CD4-positive, alpha-beta T cell treated with Interleukin-10 for 1 hour (primary cell): ENCODE data around the gene ANKRD7.

ENCODE experiments used
- DNase-seq: peaks from one replicate; pipeline ENCODE4 v3.0.0-alpha.2; 2020

Gene ANKRD7, protein sequence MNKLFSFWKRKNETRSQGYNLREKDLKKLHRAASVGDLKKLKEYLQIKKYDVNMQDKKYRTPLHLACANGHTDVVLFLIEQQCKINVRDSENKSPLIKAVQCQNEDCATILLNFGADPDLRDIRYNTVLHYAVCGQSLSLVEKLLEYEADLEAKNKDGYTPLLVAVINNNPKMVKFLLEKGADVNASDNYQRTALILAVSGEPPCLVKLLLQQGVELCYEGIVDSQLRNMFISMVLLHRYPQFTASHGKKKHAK

DNA sequence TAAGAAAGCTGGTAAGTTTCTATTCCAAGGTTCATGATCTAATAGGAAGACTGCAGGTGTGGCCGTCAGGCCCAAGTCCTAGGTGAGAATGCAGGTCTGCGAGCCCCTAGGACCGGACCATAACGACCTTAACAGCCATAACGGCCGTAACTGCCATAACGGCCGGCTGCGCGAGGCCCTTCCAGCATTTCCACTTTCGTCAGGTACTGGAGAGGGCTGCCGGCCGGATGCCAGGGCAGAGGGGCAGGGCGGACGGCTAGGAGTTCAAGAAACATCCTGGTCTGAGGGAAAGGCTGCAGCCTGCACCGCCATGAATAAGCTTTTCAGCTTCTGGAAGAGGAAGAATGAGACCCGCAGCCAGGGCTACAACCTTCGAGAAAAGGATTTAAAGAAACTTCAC is at the start of gene ANKRD7:
ANKRD7 (plus strand) TSS at position 184 of the 400 bp plus-strand sequence; CDS start at position 311, 127 bp downstream.
- no peak for DNase-seq

DNA sequence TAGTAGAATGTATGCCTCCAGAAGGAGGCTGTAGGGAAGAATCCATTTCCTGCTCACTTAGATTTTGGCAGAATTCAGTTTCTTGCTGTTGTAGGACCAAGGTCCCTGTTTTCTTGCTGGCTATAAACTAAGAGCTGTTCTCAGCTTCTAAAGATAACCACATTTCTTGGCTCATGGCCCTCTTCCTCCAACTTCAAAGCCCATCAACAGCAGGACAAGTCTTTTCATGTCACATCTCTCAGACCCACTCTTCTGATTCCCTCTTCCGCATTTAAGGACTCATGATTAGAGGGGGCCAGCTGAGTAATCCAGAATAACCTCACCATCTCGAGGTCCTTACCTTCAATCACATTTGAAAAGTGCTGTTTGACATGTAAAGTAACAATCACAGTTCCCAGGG is 48.8 kb upstream of the ANKRD7 start:
- no peak for DNase-seq

DNA sequence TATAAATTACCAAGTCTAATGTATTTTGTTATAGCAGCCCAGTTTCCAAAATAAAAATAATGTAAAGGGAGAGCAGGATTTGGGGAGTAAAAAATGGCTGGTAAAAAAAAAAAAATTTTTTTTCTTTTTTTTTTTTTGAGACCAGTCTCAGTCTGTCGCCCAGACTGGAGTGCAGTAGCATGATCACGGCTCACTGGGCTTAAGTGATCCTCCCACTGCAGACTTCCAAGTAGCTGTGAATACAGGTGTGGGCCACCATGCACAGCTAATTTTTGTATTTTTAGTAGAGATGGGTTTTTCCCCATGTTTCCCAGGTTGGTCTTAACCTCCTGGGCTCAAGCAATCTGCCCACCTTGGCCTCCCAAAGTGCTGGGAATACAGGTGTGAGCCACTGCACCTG is 45.3 kb upstream of the ANKRD7 start:
- no peak for DNase-seq

DNA sequence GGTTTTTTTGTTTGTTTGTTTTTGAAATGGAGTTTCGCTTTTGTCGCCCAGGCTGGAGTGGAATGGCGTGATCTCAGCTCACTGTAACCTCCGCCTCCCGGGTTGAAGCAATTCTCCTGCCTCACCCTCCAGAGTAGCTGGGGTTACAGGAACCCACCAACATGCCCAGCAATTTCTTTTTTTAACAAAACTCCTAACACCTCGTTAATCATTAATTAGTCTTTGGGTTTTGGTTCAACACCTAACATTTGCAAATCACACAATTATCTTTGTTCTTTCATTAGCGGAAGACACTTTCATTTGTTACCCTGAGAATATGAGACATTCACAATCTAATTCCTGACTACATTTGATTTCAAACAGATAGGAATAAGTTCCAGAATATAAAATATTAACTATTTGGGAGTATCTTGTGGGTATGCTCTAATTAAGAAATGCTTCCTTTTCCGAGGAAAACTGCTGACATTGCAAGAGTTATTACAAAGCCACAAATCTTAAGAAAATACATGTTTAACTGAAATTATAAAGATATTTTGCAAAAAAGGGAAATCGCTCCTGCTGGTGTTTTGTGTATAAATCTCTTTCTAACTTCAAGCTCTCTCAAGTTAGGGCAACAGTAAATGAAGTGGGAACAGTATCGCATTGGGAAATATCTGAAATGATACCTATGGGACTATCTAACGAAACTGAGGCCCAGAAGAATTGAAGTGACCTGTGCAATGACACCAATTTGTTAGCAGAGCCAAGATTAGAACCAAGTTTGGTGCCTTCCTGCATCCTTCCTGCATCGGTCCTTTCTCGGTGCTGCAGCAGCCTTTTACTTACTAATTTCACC is 41.7 kb upstream of the ANKRD7 start:
- DNase-seq: no peak

DNA sequence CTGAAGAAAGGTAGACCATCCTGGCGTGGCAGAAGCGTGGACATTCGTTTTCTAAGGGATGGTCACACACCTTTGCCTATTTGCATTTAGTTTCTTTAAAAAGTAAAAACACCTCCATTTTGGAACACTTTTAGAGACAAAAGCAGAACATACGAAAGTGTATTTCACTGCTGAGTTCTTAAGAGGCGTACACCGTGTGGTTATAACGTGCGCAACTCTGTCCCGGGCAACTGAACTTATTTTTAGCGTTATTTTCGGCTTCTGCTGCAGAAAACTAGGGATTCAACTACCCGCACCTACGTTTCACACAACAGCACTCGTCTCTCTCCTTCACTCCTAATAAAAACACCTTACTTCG is 41.1 kb upstream of the ANKRD7 start:
- no peak for DNase-seq

DNA sequence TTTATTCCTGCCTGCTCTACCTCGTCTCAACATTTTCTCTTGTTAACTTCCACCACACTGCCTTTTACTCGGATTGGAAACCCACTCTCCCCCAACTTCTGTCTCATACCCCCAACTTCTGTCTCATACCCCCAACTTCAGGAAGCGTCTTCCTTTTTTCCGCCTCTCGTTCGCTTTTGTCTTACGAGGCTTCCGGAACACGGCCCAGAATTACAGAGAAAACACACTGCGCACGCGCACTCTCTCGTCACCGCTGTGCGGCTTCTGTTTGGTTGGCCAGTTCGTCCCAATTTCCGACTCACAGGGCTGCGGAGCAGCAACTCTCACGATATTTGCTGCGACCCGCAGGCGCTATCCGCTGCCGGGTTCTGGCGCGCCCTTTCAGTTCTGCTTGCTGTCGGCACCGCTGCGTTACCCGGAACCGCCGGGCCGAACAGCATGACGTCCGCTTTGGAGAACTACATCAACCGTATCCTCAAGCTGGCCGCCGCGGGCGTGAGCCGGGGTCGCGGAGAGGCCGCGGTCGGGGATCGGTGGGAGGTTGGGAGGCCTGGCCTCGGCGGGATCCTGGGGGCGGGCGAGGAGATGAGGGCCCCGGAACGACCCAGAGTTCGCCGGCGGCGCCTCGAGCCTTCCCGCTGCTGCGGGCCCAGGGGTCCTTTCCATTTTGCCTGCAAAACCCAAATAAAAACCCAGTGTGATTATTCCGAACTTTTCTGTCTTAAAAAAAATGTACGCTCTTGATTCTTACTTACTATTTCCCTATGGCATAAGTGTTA is 40.5 kb upstream of the ANKRD7 start, which contains the start of gene LSM8:
LSM8 (plus strand) TSS at position 379 of the 779 bp plus-strand sequence; CDS start at position 439, 60 bp downstream.
- DNase-seq: peak; percentile 98

DNA sequence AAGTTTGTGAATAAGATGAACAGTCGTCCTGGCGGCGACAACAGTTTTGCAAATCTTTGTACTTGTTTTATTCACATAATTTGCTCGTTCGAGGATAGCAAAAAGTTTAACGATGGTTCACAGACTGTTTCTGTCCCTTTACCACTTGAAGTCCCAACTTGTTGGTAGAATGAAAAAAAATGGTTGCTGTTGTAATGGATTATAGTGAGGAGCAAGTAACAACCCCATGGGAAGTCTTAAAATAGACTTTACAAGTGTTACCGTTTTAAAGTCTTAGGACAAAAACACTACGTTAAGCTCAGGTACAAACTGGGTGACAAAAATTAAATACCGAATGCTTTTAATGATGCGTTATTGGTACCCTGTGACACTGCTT is 40.0 kb upstream of the ANKRD7 start:
- no peak for DNase-seq

DNA sequence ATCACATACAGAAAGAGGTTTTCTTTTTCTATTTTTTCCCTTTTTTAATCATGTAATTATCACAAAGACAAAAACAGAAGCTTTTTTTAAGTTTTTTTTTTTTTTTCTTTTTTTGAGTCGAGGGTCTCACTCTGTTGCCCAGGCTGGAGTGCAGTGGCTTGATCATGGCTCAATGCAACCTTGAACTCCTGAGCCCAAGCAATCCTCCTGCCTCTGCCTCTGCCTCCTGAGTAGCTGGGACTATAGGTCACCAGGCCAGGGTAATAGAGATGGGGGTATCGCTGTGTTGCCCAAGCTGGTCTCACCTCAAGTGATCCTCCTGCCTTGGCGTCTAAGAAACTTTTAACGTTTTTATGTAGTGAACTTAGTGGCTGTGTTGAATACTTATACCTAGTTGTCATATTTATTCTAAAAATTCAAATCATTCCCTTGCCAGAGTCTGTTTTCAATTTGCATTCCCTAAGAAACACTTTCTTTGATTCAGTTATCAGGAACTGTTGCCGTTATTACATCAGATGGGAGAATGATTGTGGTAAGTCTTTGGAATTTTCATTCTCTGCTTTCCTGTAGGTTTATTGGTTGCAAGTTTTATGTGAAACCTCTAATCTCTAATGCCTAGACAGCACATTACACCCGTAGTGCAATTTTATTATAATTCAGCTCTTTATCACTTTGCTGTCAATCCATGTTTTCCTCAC is 39.2 kb upstream of the ANKRD7 start:
- no peak for DNase-seq

DNA sequence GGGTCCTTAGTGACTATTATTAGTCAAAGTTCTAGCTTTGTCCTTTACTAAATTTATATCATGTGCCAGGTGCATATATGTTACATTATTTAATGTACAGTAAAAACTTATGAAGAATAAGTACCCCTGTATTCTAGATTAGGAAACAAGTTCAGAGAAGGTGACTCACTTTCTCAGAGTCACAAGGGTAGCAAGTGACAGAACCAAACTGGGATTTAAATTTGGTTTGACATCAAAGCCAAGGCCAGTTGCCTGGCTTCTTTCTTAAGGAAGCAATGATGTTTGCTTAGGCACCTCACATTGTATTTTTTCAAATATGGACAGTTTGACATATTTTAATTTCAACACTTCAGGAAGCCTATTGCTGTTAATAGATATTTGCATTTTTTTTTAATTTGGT is 38.0 kb upstream of the ANKRD7 start:
- DNase-seq: no peak

DNA sequence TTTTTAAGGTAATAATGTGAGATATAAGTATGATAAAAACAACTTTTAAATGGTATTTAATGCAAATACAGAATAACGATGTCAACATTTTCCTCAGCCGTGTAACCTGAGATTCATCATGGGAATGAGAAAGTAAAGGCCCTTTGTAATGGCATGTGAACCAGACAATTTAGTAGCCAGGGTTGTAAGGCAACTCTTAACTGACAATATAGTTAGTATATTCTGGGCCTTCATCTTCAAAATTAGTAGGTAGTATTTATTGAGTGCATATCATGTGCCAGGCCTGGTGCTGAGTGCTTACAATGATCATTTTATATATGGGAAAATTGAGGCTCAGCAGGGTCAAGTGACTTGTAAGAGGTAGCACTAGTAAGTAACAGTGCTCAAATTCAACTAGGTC is 29.9 kb upstream of the ANKRD7 start:
- no peak for DNase-seq

DNA sequence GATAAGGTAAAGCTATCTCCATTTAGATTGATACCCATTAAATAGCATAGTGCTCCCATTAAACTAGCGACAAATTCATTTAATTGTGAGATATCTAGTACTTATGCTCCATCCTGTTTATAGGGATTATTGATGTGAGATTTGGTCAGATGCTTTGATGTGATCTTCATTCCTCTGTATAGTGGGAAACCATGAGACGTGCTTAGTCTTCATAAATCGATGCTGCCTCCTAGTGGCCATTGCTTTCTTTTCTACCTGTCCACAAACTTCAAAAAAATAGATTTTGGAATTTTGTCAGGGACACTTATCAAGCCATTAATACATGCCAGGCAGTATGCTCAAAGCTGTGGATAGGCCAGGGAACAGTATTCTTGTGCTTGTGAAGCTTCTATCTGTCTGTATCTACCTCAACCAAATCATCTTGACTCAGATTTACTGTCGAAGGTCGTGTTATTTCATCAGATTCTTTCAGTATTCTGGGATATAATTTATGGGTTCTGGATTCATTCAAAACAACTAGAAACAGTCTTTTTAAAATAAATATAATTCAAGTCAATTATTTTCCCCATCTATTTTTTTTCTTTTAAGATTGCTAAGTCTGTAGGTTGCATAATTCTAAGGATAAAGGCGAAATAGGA is 28.5 kb upstream of the ANKRD7 start:
- peak; percentile 67 for DNase-seq

DNA sequence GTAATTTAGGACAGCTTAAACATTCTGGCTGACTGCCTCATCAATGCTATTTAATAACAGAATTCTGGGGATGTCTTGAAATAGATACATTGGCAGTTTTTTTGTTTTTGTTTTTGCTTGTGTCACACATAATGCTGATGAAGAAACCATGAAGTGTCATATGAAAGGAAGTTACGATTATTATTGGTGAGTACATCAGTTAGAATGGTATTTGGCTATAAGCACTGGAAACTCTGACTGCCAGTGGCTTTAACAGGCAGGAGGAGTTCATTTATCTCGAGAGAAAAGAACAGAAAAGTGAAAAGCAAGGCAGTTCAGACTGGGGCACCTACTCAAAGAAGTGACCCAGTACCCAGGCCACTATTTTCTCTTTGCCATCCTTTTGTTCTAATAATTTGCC is 22.4 kb upstream of the ANKRD7 start:
- DNase-seq: no peak

DNA sequence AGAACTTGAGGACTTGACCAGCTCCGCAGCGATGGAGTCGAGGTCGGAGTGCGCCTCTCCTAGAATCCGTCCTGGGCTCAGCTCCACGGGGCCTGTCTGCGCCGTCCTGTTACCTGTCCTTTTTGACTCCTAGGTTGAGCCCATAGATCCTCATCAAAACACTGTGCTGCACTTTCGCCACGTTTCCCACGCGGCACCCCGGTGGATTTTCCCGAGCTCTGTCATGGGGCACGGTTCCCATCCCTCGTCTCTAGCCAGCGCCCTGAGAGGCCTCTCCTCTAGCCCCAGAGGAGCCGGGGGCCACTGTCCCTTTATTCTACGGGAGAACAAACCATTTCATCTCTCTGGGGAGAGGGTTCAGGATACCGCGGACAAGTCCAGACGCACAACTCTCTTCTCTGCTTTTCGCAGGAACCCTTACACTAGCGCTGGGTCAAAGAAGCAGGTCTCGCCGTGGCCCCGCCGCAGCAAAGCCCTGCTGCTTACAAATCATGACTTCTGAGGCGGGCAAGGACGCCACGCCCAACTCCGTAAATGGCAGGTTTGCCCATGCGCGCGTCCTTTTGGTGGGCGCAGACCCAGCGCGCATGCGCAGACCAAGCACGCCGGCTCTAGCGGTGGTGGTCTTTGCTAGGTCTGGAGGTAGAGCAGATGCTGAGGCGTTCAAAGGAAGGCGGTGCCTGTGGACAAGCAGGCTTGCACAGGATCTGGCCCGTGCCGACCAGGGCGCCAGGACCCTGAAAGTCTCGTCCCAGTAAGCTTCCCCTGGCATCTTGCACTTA is 10.3 kb upstream of the ANKRD7 start:
- peak; percentile 78 for DNase-seq

DNA sequence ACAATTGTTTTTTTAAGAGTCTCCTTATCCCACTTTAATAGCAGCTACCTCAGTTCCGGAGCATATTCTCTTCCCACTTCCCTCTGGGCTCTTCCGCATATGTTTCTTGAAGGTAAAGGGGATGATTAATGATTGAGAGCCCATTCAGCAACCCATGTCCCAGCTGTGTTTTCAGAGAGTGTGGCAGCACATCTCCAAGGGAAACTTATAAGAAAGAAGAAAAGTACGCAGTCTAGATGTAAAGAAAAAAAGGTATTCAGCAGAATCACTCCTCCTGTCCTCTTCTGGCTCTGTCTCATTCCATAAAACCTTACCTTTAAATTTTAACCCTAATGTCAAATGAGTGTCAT is 9.7 kb upstream of the ANKRD7 start:
- no peak for DNase-seq

DNA sequence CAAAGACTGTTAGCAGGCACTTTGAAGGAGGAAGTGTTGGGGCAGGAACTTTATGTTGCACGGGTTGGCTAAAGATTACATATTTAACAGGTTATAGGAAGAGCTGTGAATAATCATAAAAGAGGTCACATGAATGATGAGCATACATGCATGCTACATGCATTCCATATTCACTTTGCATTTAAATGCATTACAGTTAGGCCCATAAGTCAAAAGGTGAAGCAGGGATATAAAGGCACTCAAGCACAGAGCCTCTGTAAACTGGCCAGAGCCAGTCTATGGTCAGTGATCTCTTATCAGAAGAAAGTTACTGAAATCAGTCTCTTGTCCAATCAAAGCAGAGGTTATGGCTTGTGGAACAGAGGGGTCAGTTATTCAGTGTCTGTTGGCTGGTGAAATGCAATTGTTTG is 7.3 kb upstream of the ANKRD7 start:
- no peak for DNase-seq

DNA sequence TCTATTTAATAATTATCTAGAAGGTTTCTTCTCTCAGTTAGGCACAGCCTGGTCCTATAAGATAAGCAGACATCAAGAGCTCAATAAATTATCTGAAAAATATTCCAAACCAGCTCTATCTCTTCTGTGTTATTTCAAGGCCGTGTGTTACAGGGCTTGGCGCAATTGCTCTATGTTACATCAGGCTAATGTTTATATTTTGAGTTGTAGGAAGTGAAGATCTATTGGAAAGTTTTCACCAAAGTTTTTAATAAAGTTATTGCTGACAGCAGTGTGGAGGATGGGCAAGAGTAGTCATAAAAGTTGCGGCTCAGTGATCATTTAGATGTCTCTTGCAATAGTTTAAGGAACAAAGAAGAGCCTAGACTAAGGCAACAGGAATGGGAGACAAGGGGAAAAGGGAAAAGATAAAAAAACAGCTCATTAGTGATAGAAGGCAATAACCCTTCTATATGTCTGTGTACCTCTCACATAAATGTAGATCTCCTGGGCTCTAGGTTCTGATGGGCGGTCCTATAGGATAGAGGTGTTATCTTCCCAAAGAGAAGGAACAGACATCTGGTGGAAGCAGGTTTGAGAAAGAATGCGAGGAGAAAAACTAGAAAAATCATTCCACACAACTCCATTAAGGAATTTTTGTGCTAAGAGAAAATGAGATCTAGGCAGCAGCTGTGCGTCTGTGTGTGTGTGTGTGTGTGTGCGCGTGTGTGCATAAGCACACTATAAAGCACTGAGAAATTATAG is 5.9 kb upstream of the ANKRD7 start:
- DNase-seq: no peak

DNA sequence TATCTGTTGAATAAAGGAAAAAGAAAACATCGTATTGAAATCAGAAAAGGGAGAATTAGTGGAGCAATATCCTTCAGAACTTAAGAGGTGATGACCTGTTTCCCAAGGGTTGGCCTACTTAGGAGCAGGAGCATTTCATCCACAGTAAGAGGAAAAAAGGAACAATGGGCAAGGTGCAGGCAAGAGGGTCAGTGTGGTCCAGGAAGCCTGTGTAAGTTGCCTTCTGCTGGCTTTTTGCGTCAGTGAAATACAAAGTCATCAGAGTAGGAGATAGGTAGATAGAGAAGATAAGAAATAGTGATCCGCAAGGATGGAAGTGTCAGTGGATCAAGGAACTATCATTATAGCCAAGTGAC is 5.4 kb upstream of the ANKRD7 start:
- no peak for DNase-seq

DNA sequence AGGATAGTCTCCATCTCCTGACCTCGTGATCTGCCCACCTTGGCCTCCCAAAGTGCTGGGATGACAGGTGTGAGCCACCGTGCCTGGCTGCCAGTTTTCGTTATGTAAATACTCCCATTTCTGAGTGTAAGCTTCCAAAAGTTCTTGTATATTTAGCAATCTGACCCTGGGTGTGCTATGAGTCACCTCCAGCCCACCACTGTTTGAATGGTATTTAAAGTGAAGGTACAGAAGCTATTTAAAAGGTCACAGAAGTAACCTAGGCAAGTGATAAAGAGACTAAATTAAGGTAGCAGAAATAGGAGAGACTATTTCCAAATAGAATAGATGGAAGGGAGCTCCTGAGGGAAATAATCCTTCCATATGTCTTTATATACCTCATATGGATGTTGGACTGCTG is 3.9 kb upstream of the ANKRD7 start:
- no peak for DNase-seq

DNA sequence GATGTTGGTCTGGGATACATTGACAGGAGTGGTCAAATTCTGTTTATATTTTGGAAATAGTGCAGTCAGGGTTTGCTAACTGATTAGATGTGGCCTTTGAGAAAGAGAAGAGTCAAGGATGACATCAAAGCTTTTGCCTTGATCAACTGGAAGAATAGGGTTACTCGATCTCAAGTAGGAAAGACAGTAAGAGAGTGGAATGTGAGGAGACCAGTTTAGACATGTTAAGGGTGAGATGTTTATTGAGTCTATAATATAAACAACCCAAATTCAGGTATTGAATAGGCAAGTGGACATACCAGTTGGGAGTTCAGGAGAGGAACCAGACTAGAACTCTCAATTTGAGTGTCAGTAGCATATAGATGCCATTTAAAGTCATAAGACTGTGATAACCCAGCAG is 1.9 kb upstream of the ANKRD7 start:
- DNase-seq: no peak

DNA sequence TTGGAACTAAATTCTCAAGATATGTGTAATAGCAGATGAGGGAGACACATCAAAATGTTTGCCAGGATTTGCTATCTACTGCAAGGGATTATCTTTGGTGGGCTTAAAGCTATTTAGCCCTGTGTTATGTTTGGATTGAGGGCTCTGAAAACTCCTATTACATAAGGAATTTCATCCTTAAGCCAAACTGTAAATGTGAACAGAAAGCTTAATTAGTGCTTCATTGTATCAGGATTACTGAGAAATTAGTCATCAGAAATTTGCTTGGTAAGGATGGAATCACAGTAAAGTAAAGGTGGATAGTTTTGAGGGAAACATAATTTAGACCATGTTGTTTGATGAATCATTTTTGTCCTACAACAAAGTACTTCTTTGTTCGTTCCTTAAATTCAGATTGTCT is 8.3 kb downstream of the ANKRD7 start:
- no peak for DNase-seq

DNA sequence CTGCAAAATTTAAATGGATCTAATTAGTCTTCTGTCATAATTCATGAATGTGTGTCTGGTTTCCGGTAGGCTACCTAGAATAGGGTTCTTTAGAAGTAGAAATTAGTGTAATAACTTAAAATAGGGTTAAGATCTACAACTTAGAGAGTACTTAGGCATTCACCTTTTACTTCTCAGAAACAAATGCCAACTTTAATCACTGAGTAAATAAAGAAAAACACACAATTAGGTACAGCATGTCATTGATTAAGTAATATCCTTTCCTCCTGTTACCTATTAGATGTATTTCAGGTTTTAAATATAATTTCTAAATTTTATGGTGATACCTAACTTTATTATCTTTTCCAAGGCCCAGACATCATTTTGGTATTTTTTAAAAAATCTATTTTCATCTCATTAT is 9.3 kb downstream of the ANKRD7 start:
- DNase-seq: no peak
